Stimulated activated CD4-positive, alpha-beta T cell treated with anti-CD3 and anti-CD28 coated beads, TNF-alpha, amount 100 ng/mL, for 4 hours (primary cell): ENCODE data around the gene DGKB.

Experiments used
- DNase-seq, 3 experiments: peaks; one replicate each; pipeline ENCODE4 v3.0.0-alpha.2; 2020; ENCODE audit warnings: low read depth in 3 of 3

DGKB gene

GRCh38 chr7:14209896-14210484 is 692.6 kb downstream of the DGKB start:
- no peak for DNase-seq

DNA sequence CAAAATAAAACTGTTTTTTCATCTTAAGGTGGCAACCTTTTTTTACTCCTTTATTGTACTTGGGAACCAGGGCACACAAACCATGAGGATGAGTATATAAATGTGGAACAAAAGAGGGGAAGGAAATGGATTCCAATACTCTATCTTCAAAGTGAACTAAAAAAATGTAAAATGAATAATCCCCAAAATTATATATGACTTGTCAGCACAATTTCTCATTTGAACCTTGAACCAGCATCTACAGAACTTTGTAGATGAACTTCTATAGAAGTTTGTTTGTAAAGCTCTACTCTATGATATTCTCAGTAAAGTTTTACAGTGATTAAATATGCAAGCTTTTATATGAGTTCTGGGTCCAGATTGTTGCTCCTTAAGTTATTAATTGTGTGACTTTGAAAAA is 694.8 kb downstream of the DGKB start:
- DNase-seq = no peak

GRCh38 chr7:14207138-14207537 is 695.4 kb downstream of the DGKB start:
- no peak for DNase-seq

GRCh38 chr7:14206121-14206520 is 696.4 kb downstream of the DGKB start:
- DNase-seq = no peak

DNA sequence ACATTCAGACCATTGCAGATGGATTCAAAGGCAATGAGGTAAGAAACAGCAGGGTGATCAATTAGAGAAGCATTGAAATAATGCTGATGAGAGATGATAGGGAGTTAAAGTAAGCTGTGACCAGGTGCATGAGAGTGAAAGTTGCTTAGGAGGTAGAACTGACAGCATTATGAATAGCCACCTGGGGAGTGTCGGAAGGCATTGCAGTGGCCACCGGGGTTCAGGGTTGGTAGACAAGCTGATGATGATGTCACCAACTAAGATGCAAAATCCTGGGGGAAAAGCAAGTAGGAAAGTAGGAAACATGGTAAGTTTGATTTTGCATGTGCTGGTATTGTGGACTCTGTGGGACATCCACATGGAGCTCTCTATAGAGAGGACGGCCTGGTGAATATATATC is 701.2 kb downstream of the DGKB start:
- no peak for DNase-seq

DNA sequence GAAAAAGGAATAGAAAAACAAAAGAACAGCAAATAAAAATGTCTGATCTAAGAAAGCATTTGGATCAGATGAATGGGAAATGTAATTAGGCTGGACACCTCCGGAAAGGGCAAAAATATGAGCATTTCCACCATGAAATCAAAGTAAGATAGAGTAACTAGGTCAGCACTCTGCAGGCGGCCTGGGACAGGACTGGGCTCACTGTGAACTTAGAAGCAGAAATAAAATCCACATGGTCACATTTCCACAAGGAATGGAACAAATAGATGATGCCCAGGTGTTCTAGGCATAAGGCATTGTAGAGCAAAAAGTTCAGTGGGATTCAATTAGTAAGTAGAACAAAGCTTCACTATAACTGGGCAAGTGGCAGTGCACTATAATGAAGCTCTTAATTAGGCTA is 703.2 kb downstream of the DGKB start:
- no peak for DNase-seq

DNA sequence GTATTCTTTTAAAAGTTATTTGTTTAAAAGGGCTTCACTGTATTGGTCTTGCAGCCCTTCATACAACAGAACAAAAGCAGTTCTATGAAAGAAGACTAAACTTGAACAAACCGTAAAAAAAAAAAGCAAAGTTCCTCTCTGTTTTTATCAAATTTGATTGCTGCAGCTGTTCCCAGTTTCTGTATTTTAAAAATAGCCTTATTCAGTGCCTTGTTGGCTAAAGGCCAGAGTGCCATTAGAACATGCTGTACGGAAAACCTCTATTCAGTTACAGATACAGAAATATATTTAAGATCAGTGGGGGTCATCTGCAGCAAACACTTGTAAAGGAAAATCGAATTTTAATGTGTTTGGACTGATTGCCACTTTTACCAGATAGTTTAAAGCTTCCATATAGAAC is 705.3 kb downstream of the DGKB start:
- DNase-seq = no peak

- no peak for DNase-seq
Observed at GRCh38 chr7:14196555-14196954, 706.0 kb downstream of the DGKB start.

DNA sequence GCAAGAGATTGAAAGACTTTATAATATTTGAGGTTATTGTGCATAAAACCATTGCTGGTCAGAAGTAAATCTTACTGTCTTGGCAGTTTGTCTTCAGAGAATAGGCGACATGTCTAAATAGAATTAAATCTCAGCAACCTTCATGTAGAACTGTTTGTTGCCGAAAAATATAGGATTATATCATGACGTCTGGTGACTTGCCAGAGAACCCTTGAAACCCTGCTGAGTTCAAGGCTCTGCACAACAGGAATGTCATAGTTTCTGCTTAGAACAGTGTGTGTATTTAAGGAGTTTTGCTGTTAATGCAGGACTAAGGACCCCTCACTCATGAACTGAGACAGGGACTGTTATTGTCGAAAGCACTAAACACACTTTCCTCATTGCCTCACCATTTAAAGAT is 706.7 kb downstream of the DGKB start:
- no peak for DNase-seq

DNA sequence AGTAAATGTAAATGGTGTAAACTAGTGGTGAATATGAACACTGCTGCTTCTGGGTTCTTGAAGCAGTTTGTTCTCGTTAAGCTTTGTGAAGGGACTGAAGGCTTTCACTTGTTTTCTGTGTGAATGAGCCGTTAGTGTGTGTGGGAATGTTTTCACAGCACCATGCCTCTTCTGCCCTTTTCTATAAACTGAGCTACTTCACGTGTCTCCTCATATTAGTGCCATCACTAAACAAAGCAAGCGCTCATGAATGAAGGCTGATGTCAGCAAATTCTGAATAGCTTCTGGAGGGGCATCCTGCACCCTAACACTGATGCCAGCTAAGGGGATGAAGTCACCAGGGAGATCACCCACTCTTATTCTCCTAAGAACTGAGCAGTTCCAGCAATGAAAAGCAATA is 707.5 kb downstream of the DGKB start:
- DNase-seq = no peak

- no peak for DNase-seq
Observed at GRCh38 chr7:14191686-14192098, 710.9 kb downstream of the DGKB start.

DNA sequence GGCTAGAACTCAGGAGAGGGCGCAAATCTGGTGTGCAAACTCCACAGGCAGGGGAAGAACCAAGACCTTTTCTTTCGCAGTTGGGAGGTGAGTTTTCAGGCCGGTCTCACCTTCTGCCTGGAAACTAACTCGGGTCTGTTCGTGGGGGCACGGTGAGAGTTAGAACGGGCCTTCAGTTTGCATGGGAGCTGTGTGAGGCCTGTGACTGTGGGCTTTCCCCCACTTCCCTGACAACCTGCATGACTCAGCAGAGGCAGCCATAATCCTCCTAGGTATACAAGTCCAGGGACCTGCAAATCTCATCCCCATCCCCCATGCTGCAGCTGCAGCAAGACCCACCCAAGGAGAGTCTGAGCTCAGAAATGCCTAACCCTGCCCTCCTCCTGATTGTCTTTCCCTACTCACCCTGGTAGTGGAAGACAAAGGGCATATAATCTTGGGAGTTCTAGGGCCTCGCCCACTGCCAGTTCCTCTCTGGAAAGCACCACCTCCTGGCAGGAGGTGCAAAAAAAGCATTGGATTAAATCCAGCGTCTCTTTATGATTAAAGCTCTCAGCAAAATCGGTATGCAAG is 718.2 kb downstream of the DGKB start:
- DNase-seq = no peak

- no peak for DNase-seq
Observed at GRCh38 chr7:14179781-14180180, 722.8 kb downstream of the DGKB start.

DNA sequence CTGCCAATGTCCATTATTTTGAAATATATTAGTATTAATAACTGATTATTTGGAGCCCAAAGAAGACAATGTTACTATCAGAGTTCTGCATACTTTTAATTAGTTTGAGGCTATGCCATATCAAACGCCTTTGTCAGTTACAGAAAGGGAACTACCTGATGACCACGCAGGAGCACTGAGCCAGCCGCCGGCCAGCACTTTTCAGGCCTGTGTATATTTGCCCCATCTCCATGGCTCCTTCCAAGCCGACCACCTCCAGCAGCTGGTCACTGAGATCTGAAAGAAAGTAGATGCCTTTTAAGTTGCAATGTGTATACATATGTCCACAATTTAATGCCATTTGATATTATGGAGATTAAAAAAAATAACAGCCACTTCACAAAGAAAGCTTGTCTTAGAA is 724.7 kb downstream of the DGKB start:
- DNase-seq = no peak

DNA sequence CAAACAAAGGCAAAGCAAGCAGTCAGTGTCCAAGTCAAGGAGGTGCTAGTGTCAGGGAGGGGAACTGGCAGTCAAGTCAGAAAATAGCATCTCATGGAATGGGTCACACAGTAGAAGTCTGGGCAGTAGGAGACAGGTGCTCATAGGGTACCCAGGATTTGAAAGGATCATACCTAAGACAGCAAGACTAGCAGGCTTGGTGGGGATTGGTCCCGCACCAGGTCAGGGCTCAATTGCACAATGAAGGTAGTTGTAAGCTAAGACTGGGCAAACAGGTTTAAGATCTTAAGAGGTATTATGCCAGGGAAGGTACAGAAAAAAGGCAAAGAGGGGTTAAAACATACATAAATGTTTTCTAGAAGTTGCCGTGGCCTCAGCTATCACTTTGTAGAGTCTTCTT is 731.7 kb downstream of the DGKB start:
- DNase-seq = no peak

GRCh38 chr7:14158111-14158510 is 744.4 kb downstream of the DGKB start:
- no peak for DNase-seq

DNA sequence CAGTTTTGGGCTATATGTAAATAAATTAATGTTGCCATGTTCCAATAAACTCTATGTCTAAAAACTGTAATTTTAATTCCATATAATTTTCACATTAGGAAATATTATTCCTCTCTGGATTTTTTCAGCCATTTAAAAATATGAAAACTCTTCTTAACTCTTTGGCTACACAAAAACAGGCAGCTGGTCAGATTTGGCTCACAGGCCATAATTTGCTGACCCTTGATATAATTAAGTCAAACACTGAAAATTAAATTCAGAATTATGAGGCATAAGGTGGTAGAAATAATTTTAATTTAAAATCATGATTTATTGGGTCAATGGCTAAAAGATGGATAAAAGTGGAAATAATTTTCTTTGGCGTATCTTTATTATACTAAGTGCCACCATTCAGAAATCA is 746.1 kb downstream of the DGKB start:
- DNase-seq = no peak

DNA sequence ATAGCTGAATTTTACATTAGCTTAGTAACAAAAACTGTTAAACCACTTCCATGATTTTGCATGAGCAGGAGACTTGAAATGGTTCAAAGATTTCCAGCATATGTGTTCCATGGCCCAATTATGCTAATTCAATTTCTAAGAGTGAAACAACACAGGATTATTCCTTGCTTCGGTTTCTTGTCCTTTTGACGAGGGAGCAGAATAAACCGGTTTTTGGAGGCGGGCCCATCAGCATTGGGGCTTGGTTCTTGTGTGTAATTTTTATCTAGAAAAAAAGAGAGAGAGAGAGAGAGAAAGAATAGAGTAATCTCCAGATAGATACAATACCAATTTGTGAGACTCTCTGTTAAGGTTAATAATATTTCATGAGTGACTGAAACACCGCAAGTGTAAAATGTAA is 753.6 kb downstream of the DGKB start:
- no peak for DNase-seq

DNA sequence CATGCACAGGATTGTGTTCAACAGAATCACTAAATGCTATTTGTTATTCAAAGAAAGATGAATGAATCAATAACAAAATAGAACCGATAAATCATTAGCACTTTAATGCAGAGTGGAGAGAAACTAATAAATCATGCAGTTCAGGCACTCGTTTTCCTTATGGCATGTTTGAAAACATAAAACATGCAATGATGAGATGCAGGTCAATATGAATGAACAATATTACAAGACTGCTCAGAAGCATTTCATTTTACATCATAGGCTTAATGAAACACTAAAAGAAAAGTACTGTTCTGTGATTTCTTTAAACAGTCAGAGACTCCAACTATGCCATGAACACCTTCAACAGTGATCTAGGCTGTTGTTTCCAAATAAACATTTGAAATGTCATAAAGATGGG is 755.0 kb downstream of the DGKB start:
- no peak for DNase-seq

GRCh38 chr7:14144538-14144937 is 758.0 kb downstream of the DGKB start:
- no peak for DNase-seq

DNA sequence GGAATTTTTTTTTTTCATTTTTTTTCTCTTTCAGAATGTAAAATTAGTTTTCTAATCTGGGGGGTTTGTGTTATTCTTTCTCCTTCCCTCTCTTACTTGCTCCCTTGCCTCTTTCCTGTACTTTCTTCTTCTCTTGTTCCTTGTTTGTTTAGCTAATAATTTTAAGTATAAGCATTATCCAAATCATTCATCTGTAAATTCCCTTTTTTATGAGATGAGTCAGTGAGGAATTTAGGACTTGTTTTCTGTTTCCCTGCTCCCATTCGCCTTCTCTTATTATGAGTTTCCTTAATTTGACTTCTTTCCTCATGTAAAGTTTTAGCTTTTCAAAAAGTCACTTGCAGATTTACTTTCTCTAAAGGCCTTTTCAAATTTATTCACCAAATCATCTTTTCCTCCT is 758.4 kb downstream of the DGKB start:
- DNase-seq = no peak

- DNase-seq = no peak
Observed at GRCh38 chr7:14137676-14138075, 764.9 kb downstream of the DGKB start.

DNA sequence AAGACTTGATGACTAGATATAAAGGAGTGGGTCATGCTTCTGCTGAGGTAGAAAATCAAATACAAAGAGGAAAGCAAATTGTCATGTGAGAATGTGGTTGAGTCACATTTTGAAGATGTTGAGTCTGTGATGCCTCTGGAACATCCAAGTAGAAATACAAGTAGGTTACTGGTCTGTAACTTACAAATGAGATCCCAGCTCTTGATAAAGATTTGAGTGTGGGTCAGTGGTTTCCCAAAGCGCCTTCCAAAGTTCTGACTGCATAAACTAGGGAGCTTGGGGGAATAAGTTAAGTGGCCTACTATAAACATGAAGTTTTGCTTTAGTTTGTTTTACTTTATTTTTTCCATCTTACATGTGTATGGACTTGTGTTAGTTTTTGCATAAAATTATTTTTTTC is 768.8 kb downstream of the DGKB start:
- no peak for DNase-seq

DNA sequence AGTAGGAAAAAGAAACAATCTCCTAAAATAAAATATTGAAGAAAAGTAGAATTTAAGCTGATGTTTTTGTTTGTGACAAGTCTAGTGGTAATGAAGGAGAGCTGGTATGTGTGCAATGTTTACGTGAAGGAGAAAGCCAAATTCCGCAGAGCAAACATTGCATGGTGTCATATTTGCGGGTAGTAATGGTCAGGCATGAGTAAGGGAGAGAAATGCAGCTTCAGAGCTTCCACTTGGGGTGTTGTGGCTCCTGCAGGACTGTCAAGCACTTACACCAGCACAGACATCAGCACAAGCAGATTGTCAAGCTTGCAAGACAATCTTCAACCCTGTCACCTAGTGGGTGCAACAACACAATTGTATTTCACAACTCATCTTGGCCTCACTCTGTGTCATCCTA is 776.6 kb downstream of the DGKB start:
- DNase-seq = no peak
